HEK293 (cell line): Measurements from ENCODE around the gene KRT32.

Source experiments
- CTCF ChIP-seq: fragments of 450-650 bp; formaldehyde crosslinking; IDR thresholded peaks from 2 replicates; pipeline ENCODE4 v1.5.1; 2016; ENCODE audit warnings: missing biosample characterization, missing genetic modification characterization
- TRIM28 ChIP-seq: IDR thresholded peaks from 2 replicates; pipeline ENCODE4 v1.6.1; 2011; ENCODE audit warnings: low read length, control low read depth, borderline replicate concordance
- ZBTB44 ChIP-seq: fragments of 450-650 bp; IDR thresholded peaks from 2 replicates; pipeline ENCODE4 v1.5.1; 2018; ENCODE audit warnings: missing biosample characterization, mild to moderate bottlenecking, missing genetic modification characterization
- ZBTB7A ChIP-seq: fragments of 450-650 bp; formaldehyde crosslinking; IDR thresholded peaks from 2 replicates; pipeline ENCODE4 v1.5.1; 2016; ENCODE audit warnings: low read depth, missing biosample characterization, missing genetic modification characterization
- ZFP41 ChIP-seq: fragments of 450-650 bp; formaldehyde crosslinking; IDR thresholded peaks from 2 replicates; pipeline ENCODE4 v1.5.1; 2016; ENCODE audit warnings: missing biosample characterization, missing genetic modification characterization, borderline replicate concordance
- ZNF202 ChIP-seq: fragments of 450-650 bp; formaldehyde crosslinking; IDR thresholded peaks from 2 replicates; pipeline ENCODE4 v1.5.1; 2016; ENCODE audit warnings: missing biosample characterization, missing genetic modification characterization, borderline replicate concordance
- ZNF26 ChIP-seq: fragments of 450-650 bp; formaldehyde crosslinking; IDR thresholded peaks from 2 replicates; pipeline ENCODE4 v1.5.1; 2016; ENCODE audit warnings: missing biosample characterization, missing genetic modification characterization
- ZNF335 ChIP-seq: fragments of 450-650 bp; formaldehyde crosslinking; conservative IDR thresholded peaks from 2 replicates; pipeline ENCODE4 v1.5.1; 2016; ENCODE audit warnings: missing biosample characterization, missing genetic modification characterization
- ZNF354C ChIP-seq: fragments of 450-650 bp; formaldehyde crosslinking; IDR thresholded peaks from 2 replicates; pipeline ENCODE4 v1.5.1; 2016; ENCODE audit warnings: missing biosample characterization, missing genetic modification characterization, low read depth, borderline replicate concordance
- ZSCAN5A ChIP-seq: fragments of 450-650 bp; formaldehyde crosslinking; IDR thresholded peaks from 2 replicates; pipeline ENCODE4 v1.5.1; 2016; ENCODE audit warnings: missing biosample characterization, missing genetic modification characterization
- TF ChIP-seq, protein P1 (sequence below): fragments of 450-650 bp; formaldehyde crosslinking; IDR thresholded peaks from 2 replicates; pipeline ENCODE4 v1.5.1; 2016; ENCODE audit warnings: missing biosample characterization, missing genetic modification characterization

GRCh38 chr17:41429667-41430066 lies 37.5 kb downstream of the KRT32 start:
- TF ChIP-seq CTCF (no peak), ZNF335 (tag by site-specific recombination) (no peak), ZNF202 (no peak), ZBTB7A (tag by site-specific recombination) (no peak), ZSCAN5A (no peak), ZNF26 (tag by site-specific recombination) (no peak), ZNF354C (tag by site-specific recombination) (no peak), TRIM28 (no peak), ZBTB44 (no peak), ZFP41 (tag by site-specific recombination) (no peak)
- TF ChIP-seq, protein P1, sequence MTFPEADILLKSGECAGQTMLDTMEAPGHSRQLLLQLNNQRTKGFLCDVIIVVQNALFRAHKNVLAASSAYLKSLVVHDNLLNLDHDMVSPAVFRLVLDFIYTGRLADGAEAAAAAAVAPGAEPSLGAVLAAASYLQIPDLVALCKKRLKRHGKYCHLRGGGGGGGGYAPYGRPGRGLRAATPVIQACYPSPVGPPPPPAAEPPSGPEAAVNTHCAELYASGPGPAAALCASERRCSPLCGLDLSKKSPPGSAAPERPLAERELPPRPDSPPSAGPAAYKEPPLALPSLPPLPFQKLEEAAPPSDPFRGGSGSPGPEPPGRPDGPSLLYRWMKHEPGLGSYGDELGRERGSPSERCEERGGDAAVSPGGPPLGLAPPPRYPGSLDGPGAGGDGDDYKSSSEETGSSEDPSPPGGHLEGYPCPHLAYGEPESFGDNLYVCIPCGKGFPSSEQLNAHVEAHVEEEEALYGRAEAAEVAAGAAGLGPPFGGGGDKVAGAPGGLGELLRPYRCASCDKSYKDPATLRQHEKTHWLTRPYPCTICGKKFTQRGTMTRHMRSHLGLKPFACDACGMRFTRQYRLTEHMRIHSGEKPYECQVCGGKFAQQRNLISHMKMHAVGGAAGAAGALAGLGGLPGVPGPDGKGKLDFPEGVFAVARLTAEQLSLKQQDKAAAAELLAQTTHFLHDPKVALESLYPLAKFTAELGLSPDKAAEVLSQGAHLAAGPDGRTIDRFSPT (tag by site-specific recombination) = no peak
